Loucy (cell line): ENCODE results near the gene KRT3.

Experiments
- EZH2phosphoT487 ChIP-seq: fragments of 200-600 bp; IDR thresholded peaks from 2 replicates; pipeline ENCODE4 v1.6.1; 2018; ENCODE audit warnings: antibody characterized with exemption, mild to moderate bottlenecking, moderate library complexity, borderline replicate concordance
- TF ChIP-seq, protein P1 (sequence below): fragments of 200-600 bp; sonication (generic); conservative IDR thresholded peaks from 2 replicates; pipeline ENCODE4 v1.5.1; 2014; ENCODE audit warnings: mild to moderate bottlenecking, antibody characterized with exemption, low read length

DNA sequence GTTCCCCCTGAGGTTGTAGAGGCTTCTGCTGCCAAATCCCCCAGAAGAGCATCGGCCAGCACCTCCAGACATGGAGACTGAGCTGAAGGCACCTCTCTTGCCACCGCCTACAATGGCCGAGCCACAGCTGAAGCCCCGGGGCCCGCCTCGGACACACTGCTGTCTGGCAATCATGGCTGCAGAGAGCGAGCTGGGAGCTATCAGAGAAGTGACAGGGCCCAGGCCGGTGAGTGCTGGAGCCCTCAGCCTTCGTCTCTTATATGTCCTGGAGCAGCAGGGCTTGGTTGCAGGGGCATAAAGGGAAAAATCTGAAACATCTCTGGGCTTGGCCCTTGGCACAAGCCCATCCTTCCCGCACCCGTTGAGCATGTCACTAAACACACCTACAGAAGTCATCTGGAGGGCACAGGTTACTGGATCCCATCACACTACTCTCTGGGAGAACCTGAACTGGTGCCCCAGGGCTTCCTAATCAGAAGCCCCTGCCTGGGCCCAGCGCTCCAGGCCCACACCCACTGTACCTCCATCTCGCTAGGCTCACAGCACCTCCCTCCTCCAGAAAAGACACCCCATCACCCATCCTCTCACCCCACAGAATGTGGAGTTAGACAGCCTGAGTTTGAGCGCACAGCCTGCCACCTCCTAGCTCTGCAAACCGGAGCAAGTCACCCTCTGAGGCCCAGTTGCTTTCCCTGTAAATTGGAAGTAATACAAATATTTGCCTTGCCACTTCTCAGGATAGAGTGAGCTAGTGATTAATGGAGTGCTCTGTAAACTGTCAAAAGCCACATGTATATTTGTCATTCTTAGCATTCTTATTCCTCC is 18.2 kb upstream of the KRT3 start, which contains the start of gene KRT4:
- no peak for TF ChIP-seq EZH2phosphoT487
- TF ChIP-seq, protein P1, sequence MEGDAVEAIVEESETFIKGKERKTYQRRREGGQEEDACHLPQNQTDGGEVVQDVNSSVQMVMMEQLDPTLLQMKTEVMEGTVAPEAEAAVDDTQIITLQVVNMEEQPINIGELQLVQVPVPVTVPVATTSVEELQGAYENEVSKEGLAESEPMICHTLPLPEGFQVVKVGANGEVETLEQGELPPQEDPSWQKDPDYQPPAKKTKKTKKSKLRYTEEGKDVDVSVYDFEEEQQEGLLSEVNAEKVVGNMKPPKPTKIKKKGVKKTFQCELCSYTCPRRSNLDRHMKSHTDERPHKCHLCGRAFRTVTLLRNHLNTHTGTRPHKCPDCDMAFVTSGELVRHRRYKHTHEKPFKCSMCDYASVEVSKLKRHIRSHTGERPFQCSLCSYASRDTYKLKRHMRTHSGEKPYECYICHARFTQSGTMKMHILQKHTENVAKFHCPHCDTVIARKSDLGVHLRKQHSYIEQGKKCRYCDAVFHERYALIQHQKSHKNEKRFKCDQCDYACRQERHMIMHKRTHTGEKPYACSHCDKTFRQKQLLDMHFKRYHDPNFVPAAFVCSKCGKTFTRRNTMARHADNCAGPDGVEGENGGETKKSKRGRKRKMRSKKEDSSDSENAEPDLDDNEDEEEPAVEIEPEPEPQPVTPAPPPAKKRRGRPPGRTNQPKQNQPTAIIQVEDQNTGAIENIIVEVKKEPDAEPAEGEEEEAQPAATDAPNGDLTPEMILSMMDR = no peak
